HCT116 (cell line): ENCODE measurements around the gene EEF1E1.

Experiments
- CEBPB ChIP-seq: IDR thresholded peaks from 2 replicates; pipeline ENCODE4 v1.6.1; 2012; ENCODE audit warnings: low read depth
- EZH2 ChIP-seq: fragments of 200-600 bp; sonication (generic); IDR thresholded peaks from 2 replicates; pipeline ENCODE4 v1.6.1; 2017; ENCODE audit warnings: antibody characterized with exemption, mixed run types
- POLR2A ChIP-seq: IDR thresholded peaks from 2 replicates; pipeline ENCODE4 v1.7.0; 2011; ENCODE audit warnings: borderline replicate concordance; ENCODE audit not compliant: insufficient read depth, insufficient read length; ENCODE audit errors: extremely low read depth
- POLR2AphosphoS5 ChIP-seq: IDR thresholded peaks from 2 replicates; pipeline ENCODE4 v1.6.1; 2011; ENCODE audit warnings: mild to moderate bottlenecking, low read depth, low read length, moderate library complexity
- SIN3A ChIP-seq: IDR thresholded peaks from 2 replicates; pipeline ENCODE4 v1.6.1; 2012; ENCODE audit warnings: low read depth
- SRF ChIP-seq: IDR thresholded peaks from 2 replicates; pipeline ENCODE4 v1.6.1; 2012; ENCODE audit warnings: low read depth
- ZFX ChIP-seq: fragments of 450-650 bp; IDR thresholded peaks from 2 replicates; pipeline ENCODE4 v1.6.1; 2017
- TF ChIP-seq, protein P1 (sequence below), 3 experiments: fragments of 200-600 bp in 1 of 3; sonication (generic) in 1 of 3; IDR thresholded peaks in 2 of 3; conservative IDR thresholded peaks in 1 of 3; 2 replicates each; pipeline ENCODE4 v1.5.1; 2012 to 2017; ENCODE audit warnings: low read depth in 2 of 3, low read length in 2 of 3, antibody characterized with exemption in 1 of 3, borderline replicate concordance in 1 of 3, control low read depth in 1 of 3, mild to moderate bottlenecking in 1 of 3, mixed read lengths in 1 of 3, mixed run types in 1 of 3, moderate library complexity in 1 of 3; ENCODE audit not compliant: insufficient read depth in 1 of 3
- TF ChIP-seq, protein P2 (sequence below): IDR thresholded peaks from 2 replicates; pipeline ENCODE4 v1.6.1; 2011; ENCODE audit warnings: mild to moderate bottlenecking, low read length, moderate library complexity; ENCODE audit not compliant: insufficient replicate concordance; ENCODE audit errors: extremely low read depth
- TF ChIP-seq, protein P3 (sequence below): IDR thresholded peaks from 2 replicates; pipeline ENCODE4 v1.6.1; 2012; ENCODE audit warnings: low read depth

DNA sequence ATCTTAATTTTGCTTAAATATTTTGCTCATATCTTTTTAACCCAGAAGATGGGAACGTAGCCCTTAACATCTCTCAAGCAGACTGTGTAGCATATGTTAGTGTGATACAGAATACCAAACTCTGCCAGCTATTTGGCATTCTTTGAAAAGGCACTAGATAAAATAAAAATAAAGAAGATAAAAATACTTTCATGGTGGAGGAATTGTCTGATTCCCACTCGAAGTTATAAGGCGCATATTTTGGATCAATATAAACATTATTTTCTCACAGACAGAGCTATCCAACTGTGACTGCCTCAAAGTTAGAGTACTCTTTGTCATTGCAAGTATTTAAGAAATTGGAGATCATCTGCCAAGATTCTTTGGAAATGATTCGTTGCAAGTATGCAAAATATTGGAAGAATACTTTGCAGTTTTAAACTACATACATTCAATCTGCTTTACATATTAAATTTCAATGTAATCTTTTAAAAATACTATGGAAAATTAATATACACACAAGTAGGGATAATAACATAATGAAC lies 10.8 kb upstream of the EEF1E1 start:
- TF ChIP-seq, protein P1, sequence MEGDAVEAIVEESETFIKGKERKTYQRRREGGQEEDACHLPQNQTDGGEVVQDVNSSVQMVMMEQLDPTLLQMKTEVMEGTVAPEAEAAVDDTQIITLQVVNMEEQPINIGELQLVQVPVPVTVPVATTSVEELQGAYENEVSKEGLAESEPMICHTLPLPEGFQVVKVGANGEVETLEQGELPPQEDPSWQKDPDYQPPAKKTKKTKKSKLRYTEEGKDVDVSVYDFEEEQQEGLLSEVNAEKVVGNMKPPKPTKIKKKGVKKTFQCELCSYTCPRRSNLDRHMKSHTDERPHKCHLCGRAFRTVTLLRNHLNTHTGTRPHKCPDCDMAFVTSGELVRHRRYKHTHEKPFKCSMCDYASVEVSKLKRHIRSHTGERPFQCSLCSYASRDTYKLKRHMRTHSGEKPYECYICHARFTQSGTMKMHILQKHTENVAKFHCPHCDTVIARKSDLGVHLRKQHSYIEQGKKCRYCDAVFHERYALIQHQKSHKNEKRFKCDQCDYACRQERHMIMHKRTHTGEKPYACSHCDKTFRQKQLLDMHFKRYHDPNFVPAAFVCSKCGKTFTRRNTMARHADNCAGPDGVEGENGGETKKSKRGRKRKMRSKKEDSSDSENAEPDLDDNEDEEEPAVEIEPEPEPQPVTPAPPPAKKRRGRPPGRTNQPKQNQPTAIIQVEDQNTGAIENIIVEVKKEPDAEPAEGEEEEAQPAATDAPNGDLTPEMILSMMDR (IDR thresholded peaks at IDR 0.05 in 2 of 3, conservative IDR thresholded peaks at IDR 0.05 in 1 of 3; ENCODE audit: borderline replicate concordance in 1 of 3, insufficient read depth in 1 of 3, low read depth in 2 of 3, low read length in 2 of 3) = no peak
- TF ChIP-seq POLR2AphosphoS5 = no peak
- TF ChIP-seq, protein P2, sequence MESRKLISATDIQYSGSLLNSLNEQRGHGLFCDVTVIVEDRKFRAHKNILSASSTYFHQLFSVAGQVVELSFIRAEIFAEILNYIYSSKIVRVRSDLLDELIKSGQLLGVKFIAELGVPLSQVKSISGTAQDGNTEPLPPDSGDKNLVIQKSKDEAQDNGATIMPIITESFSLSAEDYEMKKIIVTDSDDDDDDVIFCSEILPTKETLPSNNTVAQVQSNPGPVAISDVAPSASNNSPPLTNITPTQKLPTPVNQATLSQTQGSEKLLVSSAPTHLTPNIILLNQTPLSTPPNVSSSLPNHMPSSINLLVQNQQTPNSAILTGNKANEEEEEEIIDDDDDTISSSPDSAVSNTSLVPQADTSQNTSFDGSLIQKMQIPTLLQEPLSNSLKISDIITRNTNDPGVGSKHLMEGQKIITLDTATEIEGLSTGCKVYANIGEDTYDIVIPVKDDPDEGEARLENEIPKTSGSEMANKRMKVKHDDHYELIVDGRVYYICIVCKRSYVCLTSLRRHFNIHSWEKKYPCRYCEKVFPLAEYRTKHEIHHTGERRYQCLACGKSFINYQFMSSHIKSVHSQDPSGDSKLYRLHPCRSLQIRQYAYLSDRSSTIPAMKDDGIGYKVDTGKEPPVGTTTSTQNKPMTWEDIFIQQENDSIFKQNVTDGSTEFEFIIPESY = no peak
- TF ChIP-seq, protein P3, sequence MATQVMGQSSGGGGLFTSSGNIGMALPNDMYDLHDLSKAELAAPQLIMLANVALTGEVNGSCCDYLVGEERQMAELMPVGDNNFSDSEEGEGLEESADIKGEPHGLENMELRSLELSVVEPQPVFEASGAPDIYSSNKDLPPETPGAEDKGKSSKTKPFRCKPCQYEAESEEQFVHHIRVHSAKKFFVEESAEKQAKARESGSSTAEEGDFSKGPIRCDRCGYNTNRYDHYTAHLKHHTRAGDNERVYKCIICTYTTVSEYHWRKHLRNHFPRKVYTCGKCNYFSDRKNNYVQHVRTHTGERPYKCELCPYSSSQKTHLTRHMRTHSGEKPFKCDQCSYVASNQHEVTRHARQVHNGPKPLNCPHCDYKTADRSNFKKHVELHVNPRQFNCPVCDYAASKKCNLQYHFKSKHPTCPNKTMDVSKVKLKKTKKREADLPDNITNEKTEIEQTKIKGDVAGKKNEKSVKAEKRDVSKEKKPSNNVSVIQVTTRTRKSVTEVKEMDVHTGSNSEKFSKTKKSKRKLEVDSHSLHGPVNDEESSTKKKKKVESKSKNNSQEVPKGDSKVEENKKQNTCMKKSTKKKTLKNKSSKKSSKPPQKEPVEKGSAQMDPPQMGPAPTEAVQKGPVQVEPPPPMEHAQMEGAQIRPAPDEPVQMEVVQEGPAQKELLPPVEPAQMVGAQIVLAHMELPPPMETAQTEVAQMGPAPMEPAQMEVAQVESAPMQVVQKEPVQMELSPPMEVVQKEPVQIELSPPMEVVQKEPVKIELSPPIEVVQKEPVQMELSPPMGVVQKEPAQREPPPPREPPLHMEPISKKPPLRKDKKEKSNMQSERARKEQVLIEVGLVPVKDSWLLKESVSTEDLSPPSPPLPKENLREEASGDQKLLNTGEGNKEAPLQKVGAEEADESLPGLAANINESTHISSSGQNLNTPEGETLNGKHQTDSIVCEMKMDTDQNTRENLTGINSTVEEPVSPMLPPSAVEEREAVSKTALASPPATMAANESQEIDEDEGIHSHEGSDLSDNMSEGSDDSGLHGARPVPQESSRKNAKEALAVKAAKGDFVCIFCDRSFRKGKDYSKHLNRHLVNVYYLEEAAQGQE = no peak
- TF ChIP-seq POLR2A = no peak
- no peak for TF ChIP-seq SIN3A
- TF ChIP-seq ZFX = no peak
- no peak for TF ChIP-seq SRF
- TF ChIP-seq EZH2 = no peak
- TF ChIP-seq CEBPB = no peak
